Gastrocnemius medialis (tissue), 4 donors: Measurements from ENCODE around the gene MEPCE.
"Not testable (repeated sequence)": the region's sequence is repeated elsewhere in the genome, so short reads cannot be mapped to it uniquely, and the experiment has no call there.

ENCODE experiments used
- POLR2A ChIP-seq, 2 donors: fragments of 450-650 bp; IDR thresholded peaks; one replicate each; pipeline ENCODE4 v1.6.1; 2017; ENCODE audit warnings: antibody characterized with exemption in 2 of 2, mild to moderate bottlenecking in 2 of 2, moderate library complexity in 2 of 2
- TF ChIP-seq, protein P1 (sequence below), 5 experiments: fragments of 450-650 bp in 3 of 5; fragments of 200-600 bp in 2 of 5; sonication (generic) in 2 of 5; IDR thresholded peaks in 4 of 5; conservative IDR thresholded peaks in 1 of 5; 1 replicate in 4 of 5; 2 replicates in 1 of 5; pipeline ENCODE4 v1.5.1; 2016 to 2019; ENCODE audit warnings: antibody characterized with exemption in 5 of 5, mild to moderate bottlenecking in 3 of 5, moderate library complexity in 3 of 5

DNA sequence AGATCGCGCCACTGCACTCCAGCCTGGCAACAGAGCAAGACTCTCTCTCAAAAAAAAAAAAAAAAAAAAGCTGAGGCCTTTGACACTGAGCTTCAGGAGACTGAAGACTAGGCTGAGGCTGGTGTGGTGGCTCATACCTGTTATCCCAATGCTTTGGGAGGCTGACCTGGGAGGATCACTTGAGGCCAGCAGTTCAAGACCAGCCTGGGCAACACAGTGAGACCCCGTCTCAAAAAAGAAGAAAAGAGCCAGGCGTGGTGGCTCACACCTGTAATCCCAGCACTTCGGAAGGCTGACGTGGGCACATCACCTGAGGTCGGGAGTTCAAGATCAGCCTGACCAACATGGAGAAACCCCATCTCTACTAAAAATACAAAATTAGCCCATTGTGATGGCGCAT is 17.7 kb downstream of the MEPCE start:
- TF ChIP-seq POLR2A (IDR thresholded peaks at IDR 0.05): not testable (repeated sequence)
- TF ChIP-seq, protein P1, sequence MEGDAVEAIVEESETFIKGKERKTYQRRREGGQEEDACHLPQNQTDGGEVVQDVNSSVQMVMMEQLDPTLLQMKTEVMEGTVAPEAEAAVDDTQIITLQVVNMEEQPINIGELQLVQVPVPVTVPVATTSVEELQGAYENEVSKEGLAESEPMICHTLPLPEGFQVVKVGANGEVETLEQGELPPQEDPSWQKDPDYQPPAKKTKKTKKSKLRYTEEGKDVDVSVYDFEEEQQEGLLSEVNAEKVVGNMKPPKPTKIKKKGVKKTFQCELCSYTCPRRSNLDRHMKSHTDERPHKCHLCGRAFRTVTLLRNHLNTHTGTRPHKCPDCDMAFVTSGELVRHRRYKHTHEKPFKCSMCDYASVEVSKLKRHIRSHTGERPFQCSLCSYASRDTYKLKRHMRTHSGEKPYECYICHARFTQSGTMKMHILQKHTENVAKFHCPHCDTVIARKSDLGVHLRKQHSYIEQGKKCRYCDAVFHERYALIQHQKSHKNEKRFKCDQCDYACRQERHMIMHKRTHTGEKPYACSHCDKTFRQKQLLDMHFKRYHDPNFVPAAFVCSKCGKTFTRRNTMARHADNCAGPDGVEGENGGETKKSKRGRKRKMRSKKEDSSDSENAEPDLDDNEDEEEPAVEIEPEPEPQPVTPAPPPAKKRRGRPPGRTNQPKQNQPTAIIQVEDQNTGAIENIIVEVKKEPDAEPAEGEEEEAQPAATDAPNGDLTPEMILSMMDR (IDR thresholded peaks at IDR 0.05 in 4 of 5, conservative IDR thresholded peaks at IDR 0.05 in 1 of 5): not testable (repeated sequence)
